H1 (cell line): Measurements from ENCODE around the gene C1orf185. TPM values are rescaled to one million over a fixed set of nuclear protein-coding genes. Genes with fewer than 3 reads are reported as not detected.

Source experiments
- CTCF ChIA-PET: fragments of 300-600 bp; sonication (Branson Sonifier 250); formaldehyde crosslinking; loops from one replicate; lab custom pipeline; 2021; ENCODE audit not compliant: partially characterized antibody; lab: Charles Lee
- POLR2A ChIA-PET: fragments of 300-600 bp; sonication (Branson Sonifier 250); formaldehyde crosslinking; loops from one replicate; lab custom pipeline; 2021; ENCODE audit warnings: inconsistent platforms; ENCODE audit not compliant: partially characterized antibody; lab: Charles Lee
- DNase-seq, 2 experiments: peaks; one replicate each; pipeline versions ENCODE4 v3.0.0 to v3.0.0-alpha.2; 2010 to 2022; ENCODE audit warnings: low spot score in 2 of 2, low read depth in 1 of 2, mixed read lengths in 1 of 2
- FAIRE-seq: peaks from 2 replicates; lab custom pipeline; 2011; peaks lifted over from hg19 to GRCh38; lab: Jason Lieb, UNC
- H2AFZ ChIP-seq: 2 replicates; pipeline ENCODE4 v1.8.1; 2012; ENCODE audit warnings: low read length, inconsistent platforms
- H2AK5ac ChIP-seq: 2 replicates; pipeline ENCODE4 v1.6.1; 2013; ENCODE audit warnings: low read depth, low read length
- H2BK120ac ChIP-seq: replicated peaks from 2 replicates; pipeline ENCODE3; 2013; ENCODE audit warnings: low read depth, low read length, inconsistent platforms
- H2BK12ac ChIP-seq: 2 replicates; pipeline ENCODE4 v1.6.1; 2013; ENCODE audit warnings: low read depth, low read length
- H2BK15ac ChIP-seq: 2 replicates; pipeline ENCODE4 v1.6.1; 2013; ENCODE audit warnings: low read length
- H2BK20ac ChIP-seq: 2 replicates; pipeline ENCODE4 v1.6.1; 2013; ENCODE audit warnings: low read length
- H2BK5ac ChIP-seq: 2 replicates; pipeline ENCODE4 v1.6.1; 2013; ENCODE audit warnings: low read depth, low read length
- H3K14ac ChIP-seq: 2 replicates; pipeline ENCODE4 v1.6.1; 2013; ENCODE audit warnings: inconsistent platforms; ENCODE audit not compliant: insufficient read length
- H3K18ac ChIP-seq: 2 replicates; pipeline ENCODE4 v1.6.1; 2013; ENCODE audit warnings: low read length; ENCODE audit errors: extremely low read depth
- H3K23ac ChIP-seq: 2 replicates; pipeline ENCODE4 v1.6.1; 2013; ENCODE audit warnings: inconsistent platforms; ENCODE audit not compliant: insufficient read length
- H3K23me2 ChIP-seq: 2 replicates; pipeline ENCODE4 v1.6.1; 2013; ENCODE audit warnings: low read depth, low read length
- H3K27ac ChIP-seq: 2 replicates; pipeline ENCODE4 v1.6.1; 2011; ENCODE audit warnings: low read depth, low read length, inconsistent platforms
- H3K27me3 ChIP-seq, 4 experiments: replicated peaks in 1 of 4; 1 replicate in 1 of 4; 2 replicates in 3 of 4; pipeline versions ENCODE4 v1.6.1 to v1.8.1; 2011 to 2013; ENCODE audit warnings: low read length in 3 of 4, mild to moderate bottlenecking in 3 of 4, inconsistent platforms in 2 of 4, mixed read lengths in 2 of 4, moderate library complexity in 1 of 4; ENCODE audit not compliant: control insufficient read depth in 3 of 4, insufficient read depth in 3 of 4; ENCODE audit errors: extremely low read depth in 1 of 4
- H3K36me3 ChIP-seq, 4 experiments: 2 replicates each; pipeline versions ENCODE4 v1.6.1 to v1.8.1; 2011 to 2013; ENCODE audit warnings: mild to moderate bottlenecking in 4 of 4, low read length in 3 of 4, moderate library complexity in 2 of 4, control low read depth in 1 of 4, inconsistent platforms in 1 of 4; ENCODE audit not compliant: insufficient read depth in 4 of 4, control insufficient read depth in 2 of 4
- H3K4ac ChIP-seq: replicated peaks from 2 replicates; pipeline ENCODE3; 2013; ENCODE audit warnings: low read length, low read depth, mixed read lengths, inconsistent platforms; ENCODE audit not compliant: insufficient read length
- H3K4me1 ChIP-seq, 4 experiments: replicated peaks in 1 of 4; 1 replicate in 1 of 4; 2 replicates in 3 of 4; pipeline versions ENCODE4 v1.6.1 to v1.8.1; 2011 to 2013; ENCODE audit warnings: low read length in 3 of 4, inconsistent platforms in 2 of 4, mixed read lengths in 1 of 4; ENCODE audit not compliant: insufficient read depth in 4 of 4, control insufficient read depth in 3 of 4
- H3K4me2 ChIP-seq, 2 experiments: 2 replicates each; pipeline versions ENCODE4 v1.6.1 to v1.8.1; 2011 to 2013; ENCODE audit warnings: low read depth in 2 of 2, low read length in 2 of 2, control low read depth in 1 of 2, inconsistent platforms in 1 of 2, mild to moderate bottlenecking in 1 of 2; ENCODE audit not compliant: insufficient read depth in 1 of 2
- H3K4me3 ChIP-seq, 4 experiments: fragments of 200-600, 300-600 bp in 1 of 4; sonication (generic), shearing (Covaris generic), sonication (Bioruptor Twin) in 1 of 4; 2 replicates each; pipeline versions ENCODE4 v1.5.1 to v1.8.1; 2011 to 2016; ENCODE audit warnings: low read length in 4 of 4, low read depth in 3 of 4, control low read depth in 2 of 4, inconsistent platforms in 2 of 4, mild to moderate bottlenecking in 2 of 4, mixed read lengths in 1 of 4, moderate library complexity in 1 of 4; ENCODE audit not compliant: insufficient read depth in 2 of 4; ENCODE audit errors: extremely low read depth in 1 of 4
- H3K56ac ChIP-seq: replicated peaks from 2 replicates; pipeline ENCODE3; 2013; ENCODE audit warnings: low read depth, mild to moderate bottlenecking, mixed read lengths, low read length, inconsistent platforms; ENCODE audit not compliant: insufficient read length
- H3K79me1 ChIP-seq: 2 replicates; pipeline ENCODE4 v1.6.1; 2013; ENCODE audit warnings: low read depth, low read length, control low read depth
- H3K79me2 ChIP-seq, 2 experiments: 2 replicates each; pipeline versions ENCODE4 v1.6.1 to v1.8.1; 2012 to 2013; ENCODE audit warnings: low read length in 2 of 2, mild to moderate bottlenecking in 2 of 2, inconsistent platforms in 1 of 2; ENCODE audit not compliant: insufficient read depth in 2 of 2, control insufficient read depth in 1 of 2
- H3K9ac ChIP-seq, 4 experiments: replicated peaks in 1 of 4; 1 replicate in 1 of 4; 2 replicates in 3 of 4; pipeline versions ENCODE4 v1.6.1 to v1.8.1; 2011 to 2013; ENCODE audit warnings: low read depth in 3 of 4, low read length in 3 of 4, control low read depth in 2 of 4, mild to moderate bottlenecking in 2 of 4, moderate library complexity in 2 of 4, inconsistent platforms in 1 of 4; ENCODE audit errors: extremely low read depth in 1 of 4
- H3K9me3 ChIP-seq, 2 experiments: 2 replicates each; pipeline versions ENCODE4 v1.6.1 to v1.8.1; 2012 to 2013; ENCODE audit warnings: mild to moderate bottlenecking in 2 of 2, moderate library complexity in 2 of 2, control low read depth in 1 of 2, inconsistent platforms in 1 of 2, low read depth in 1 of 2, low read length in 1 of 2, mixed read lengths in 1 of 2; ENCODE audit not compliant: insufficient read depth in 2 of 2
- H4K20me1 ChIP-seq, 2 experiments: replicated peaks in 1 of 2; 2 replicates each; pipeline versions ENCODE3 to v1.8.1; 2011 to 2013; ENCODE audit warnings: inconsistent platforms in 2 of 2, low read length in 2 of 2, mild to moderate bottlenecking in 1 of 2; ENCODE audit not compliant: insufficient read depth in 2 of 2, control insufficient read depth in 1 of 2
- H4K5ac ChIP-seq: 2 replicates; pipeline ENCODE4 v1.6.1; 2013; ENCODE audit warnings: low read length, low read depth, mixed read lengths, inconsistent platforms; ENCODE audit not compliant: insufficient read length
- H4K8ac ChIP-seq: 2 replicates; pipeline ENCODE4 v1.8.0; 2013; ENCODE audit warnings: mild to moderate bottlenecking, moderate library complexity, low read length, inconsistent platforms; ENCODE audit not compliant: insufficient read depth; ENCODE audit errors: extremely low read depth
- H4K91ac ChIP-seq: replicated peaks from 2 replicates; pipeline ENCODE3; 2013; ENCODE audit warnings: low read length, mixed read lengths, inconsistent platforms; ENCODE audit not compliant: insufficient read length
- EGR1 ChIP-seq: IDR thresholded peaks from 2 replicates; pipeline ENCODE4 v1.6.1; 2011; ENCODE audit warnings: low read depth, low read length, borderline replicate concordance
- HDAC6 ChIP-seq: IDR thresholded peaks from one replicate; pipeline ENCODE4 v1.7.1; 2012; ENCODE audit warnings: low read depth, mild to moderate bottlenecking, inconsistent platforms, low read length, moderate library complexity
- MAFK ChIP-seq: IDR thresholded peaks from 2 replicates; pipeline ENCODE4 v1.6.1; 2012; ENCODE audit warnings: low read depth, mild to moderate bottlenecking, improper control_type of control experiment, low read length
- TEAD4 ChIP-seq: IDR thresholded peaks from 2 replicates; pipeline ENCODE4 v1.6.1; 2012; ENCODE audit warnings: low read depth, low read length, inconsistent platforms, mixed read lengths
- USF2 ChIP-seq: IDR thresholded peaks from 2 replicates; pipeline ENCODE4 v1.6.1; 2011; ENCODE audit warnings: low read length, improper control_type of control experiment
- WGBS, 2 experiments: shearing (Covaris generic) in 1 of 2; methylation state at CpG; one replicate each; pipeline versions ENCODE4 v1.1.6 to v1.1.7; 2013 to 2015; ENCODE audit warnings: low lambda C conversion rate in 2 of 2, mixed read lengths in 2 of 2, inconsistent platforms in 1 of 2, low coverage in 1 of 2, missing lambda C conversion rate in 1 of 2; ENCODE audit not compliant: insufficient replicate concordance in 2 of 2, insufficient coverage in 1 of 2, insufficient read length in 1 of 2; ENCODE audit errors: extremely low coverage in 1 of 2, missing lambda C conversion rate in 1 of 2; 5-methylcytosine and 5-hydroxymethylcytosine counted together
- polyA plus RNA-seq, 7 experiments: library from polyadenylated mRNA; depleted of rRNA in 3 of 7; stranded (reverse) in 5 of 7; unstranded in 2 of 7; fragments of >200 nt in 5 of 7; fragments of 200-250 nt in 2 of 7; gene quantifications; 1 replicate in 5 of 7; 2 replicates in 1 of 7; 4 replicates in 1 of 7; pipeline versions ENCODE4 v1.2.1 to v1.2.3, GENCODE V29; 2011 to 2013; ENCODE audit warnings: missing spikeins in 2 of 7, mixed read lengths in 2 of 7
- total RNA-seq: library from RNA; stranded (reverse); fragmentation: NEBNext Ultra II Directional; extraction: Animal tissue kit (Norgen Biotek cat#: 25700); gene quantifications from 2 replicates; pipeline ENCODE4 v1.2.1, GENCODE V29; 2021

Gene C1orf185
- total and polyA plus RNA-seq, 2 of the 8 experiments (the other 6 are each of a cell fraction or from before 2014, with no cell fraction given) = not detected

DNA sequence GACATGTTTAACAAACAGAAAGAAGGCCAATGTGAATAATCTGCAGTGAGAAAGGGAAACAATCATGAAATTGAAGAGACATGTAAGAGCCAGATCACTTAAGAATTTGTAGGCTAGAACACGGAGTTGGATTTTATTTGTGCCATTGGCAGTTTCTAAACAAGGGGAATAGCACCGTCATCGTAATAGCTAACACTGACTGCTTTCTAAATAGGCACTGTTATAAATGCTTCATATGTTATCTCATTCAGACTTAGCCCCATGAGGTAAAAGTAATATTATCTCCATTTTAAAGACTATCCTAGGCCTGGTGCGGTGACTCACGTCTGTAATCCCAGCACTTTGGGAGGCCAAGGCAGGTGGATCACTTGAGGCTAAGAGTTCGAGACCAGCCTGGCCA is 12.1 kb downstream of the C1orf185 start:
- no peak overlapping the region for H2AFZ ChIP-seq
- H3K14ac ChIP-seq = no peak overlapping the region
- ChIA-PET CTCF (interaction anchor here (1.2 kb wide), 1 partner anchor 12 kb away, joined by 3 read pairs; the partner anchor contains the start of gene C1orf185), POLR2A (no interaction called here)
- no peak overlapping the region for H4K8ac ChIP-seq
- H2BK120ac ChIP-seq = no peak overlapping the region
- no peak overlapping the region for H2AK5ac ChIP-seq
- no peak overlapping the region for H3K4ac ChIP-seq
- H3K27me3 ChIP-seq = no peaks in the 10 kb centered on the region
- H3K36me3 ChIP-seq = no peaks in the 10 kb centered on the region
- no peak overlapping the region for H2BK12ac ChIP-seq
- no peak for FAIRE-seq
- no peaks in the 10 kb centered on the region for H3K79me1 ChIP-seq
- H3K9ac ChIP-seq = no peak overlapping the region
- H3K27ac ChIP-seq = no peak overlapping the region
- H2BK15ac ChIP-seq = no peak overlapping the region
- no peak overlapping the region for H4K5ac ChIP-seq
- no peak overlapping the region for H2BK5ac ChIP-seq
- H4K91ac ChIP-seq = no peak overlapping the region
- H3K23me2 ChIP-seq = no peaks in the 10 kb centered on the region; the same call in 1 of the 2 replicates
- DNase-seq = no peak
- H4K20me1 ChIP-seq = no peaks in the 10 kb centered on the region
- no peak overlapping the region for H3K56ac ChIP-seq
- H3K18ac ChIP-seq = no peak overlapping the region
- 95% methylated on average over 6 of the region's 6 CpGs; no CpG with 5 or more reads in 1 of the 2 experiments for WGBS, 2 experiments
- no peak overlapping the region for H3K4me3 ChIP-seq
- no peaks in the 10 kb centered on the region for H3K4me1 ChIP-seq
- no peak overlapping the region for H3K23ac ChIP-seq
- no peak overlapping the region for H3K4me2 ChIP-seq
- H3K79me2 ChIP-seq = no peaks in the 10 kb centered on the region
- no peak overlapping the region for H2BK20ac ChIP-seq
- H3K9me3 ChIP-seq = no peaks in the 10 kb centered on the region
- TF ChIP-seq USF2 = no peak
- TF ChIP-seq HDAC6 = no peak
- TF ChIP-seq TEAD4 = no peak
- TF ChIP-seq EGR1 = no peak
- no peak for TF ChIP-seq MAFK
